ENCODE data around the gene MAN1C1. TPM values are rescaled to one million over a fixed set of nuclear protein-coding genes. Genes with fewer than 3 reads are reported as not detected.
A peak's percentile ranks its signal among the peaks of the same experiment; 100 is the strongest.

MAN1C1 gene
- total RNA-seq, 1 experiment from 2014 or later: 0.11 TPM

- no peak for TF ChIP-seq EZH2phosphoT487 (IDR thresholded peaks at IDR 0.05; ENCODE audit: borderline replicate concordance, low read length)
- TF ChIP-seq, protein P1, sequence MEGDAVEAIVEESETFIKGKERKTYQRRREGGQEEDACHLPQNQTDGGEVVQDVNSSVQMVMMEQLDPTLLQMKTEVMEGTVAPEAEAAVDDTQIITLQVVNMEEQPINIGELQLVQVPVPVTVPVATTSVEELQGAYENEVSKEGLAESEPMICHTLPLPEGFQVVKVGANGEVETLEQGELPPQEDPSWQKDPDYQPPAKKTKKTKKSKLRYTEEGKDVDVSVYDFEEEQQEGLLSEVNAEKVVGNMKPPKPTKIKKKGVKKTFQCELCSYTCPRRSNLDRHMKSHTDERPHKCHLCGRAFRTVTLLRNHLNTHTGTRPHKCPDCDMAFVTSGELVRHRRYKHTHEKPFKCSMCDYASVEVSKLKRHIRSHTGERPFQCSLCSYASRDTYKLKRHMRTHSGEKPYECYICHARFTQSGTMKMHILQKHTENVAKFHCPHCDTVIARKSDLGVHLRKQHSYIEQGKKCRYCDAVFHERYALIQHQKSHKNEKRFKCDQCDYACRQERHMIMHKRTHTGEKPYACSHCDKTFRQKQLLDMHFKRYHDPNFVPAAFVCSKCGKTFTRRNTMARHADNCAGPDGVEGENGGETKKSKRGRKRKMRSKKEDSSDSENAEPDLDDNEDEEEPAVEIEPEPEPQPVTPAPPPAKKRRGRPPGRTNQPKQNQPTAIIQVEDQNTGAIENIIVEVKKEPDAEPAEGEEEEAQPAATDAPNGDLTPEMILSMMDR (conservative IDR thresholded peaks at IDR 0.05; ENCODE audit: low read depth, low read length): no peak
- no peak for TF ChIP-seq EZH2 (IDR thresholded peaks at IDR 0.05; ENCODE audit: low read length, unreplicated experiment)
- H3K9me3 ChIP-seq (ENCODE audit: low read length): no peaks in the 10 kb centered on the region
- H3K9ac ChIP-seq (ENCODE audit: low read length): no peak overlapping the region
- DNase-seq (peak; percentile 22), ATAC-seq (no peak)
- H4K20me1 ChIP-seq (ENCODE audit: low read length): no peaks in the 10 kb centered on the region
- no peaks in the 10 kb centered on the region for H3F3A ChIP-seq (ENCODE audit: low read length, unreplicated experiment)
- no peaks in the 10 kb centered on the region for H3K27me3 ChIP-seq (ENCODE audit: low read length)
- H3K27ac ChIP-seq (ENCODE audit: low read length): no peak overlapping the region
- H3K4me3 ChIP-seq (ENCODE audit: low read length): no peak overlapping the region
- no peaks in the 10 kb centered on the region for H3K36me3 ChIP-seq (ENCODE audit: low read depth, low read length)
- H3K4me1 ChIP-seq (ENCODE audit: insufficient read depth, low read length): peaks cover 24% of the 10 kb centered on the region
- CTCF ChIA-PET: interaction anchor here (1.2 kb wide), 1 partner anchor 18 kb away, joined by 3 read pairs; no protein-coding TSS in a partner anchor
- no peaks in the 10 kb centered on the region for H3K9me2 ChIP-seq (replicated peaks; ENCODE audit: low read length)
- peak overlapping the region; percentile 26 for H3K4me2 ChIP-seq (ENCODE audit: low read length)
- no peaks in the 10 kb centered on the region for H3K79me2 ChIP-seq (ENCODE audit: low read length)
- POLR2A ChIA-PET (ENCODE audit: unreplicated experiment): no interaction called here
- 0 out of 2 replicates have a peak overlapping the region, but pooled peaks have one; percentile 24 for H2AFZ ChIP-seq (ENCODE audit: low read length)
- intact Hi-C loops (cut with micrococcal nuclease): no loop called here
- BruUV-seq (replicated peaks): no TSS peak
Measured at GRCh38 chr1:25573591-25573930, 43.0 kb upstream of the MAN1C1 start.

DNA sequence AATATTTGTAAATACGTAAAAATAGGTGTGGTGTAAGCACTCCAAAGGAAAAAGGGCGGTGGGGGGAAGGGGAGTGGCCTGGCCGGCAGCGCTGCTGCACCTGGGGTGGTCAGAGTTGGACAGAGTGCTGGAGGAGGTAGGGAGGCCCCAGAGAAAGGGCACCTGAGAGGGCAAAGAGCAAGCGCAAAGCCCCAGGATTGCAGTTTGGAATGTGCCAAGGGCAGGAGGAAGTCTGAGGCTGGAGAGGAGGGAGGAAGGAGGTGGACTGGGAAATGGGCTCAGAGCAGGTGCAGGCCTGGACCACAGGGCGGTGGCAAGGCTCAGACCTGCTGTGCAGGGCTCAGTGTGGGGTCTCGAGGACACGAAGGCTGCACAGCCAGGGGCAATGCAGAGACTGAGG, 42.6 kb upstream of the MAN1C1 start:
- no peak for ATAC-seq
- no peak for TF ChIP-seq EZH2phosphoT487 (IDR thresholded peaks at IDR 0.05; ENCODE audit: borderline replicate concordance, low read length)
- TF ChIP-seq EZH2 (IDR thresholded peaks at IDR 0.05; ENCODE audit: low read length, unreplicated experiment): no peak
- TF ChIP-seq, protein P1 (conservative IDR thresholded peaks at IDR 0.05; ENCODE audit: low read depth, low read length): no peak
- POLR2A ChIA-PET (ENCODE audit: unreplicated experiment): no interaction called here
- no peaks in the 10 kb centered on the region for H3F3A ChIP-seq (ENCODE audit: low read length, unreplicated experiment)
- no peaks in the 10 kb centered on the region for H3K9me2 ChIP-seq (replicated peaks; ENCODE audit: low read length)
- no peak for DNase-seq
- no TSS peak for BruUV-seq (replicated peaks)
- H3K27me3 ChIP-seq (ENCODE audit: low read length): no peaks in the 10 kb centered on the region
- H4K20me1 ChIP-seq (ENCODE audit: low read length): no peaks in the 10 kb centered on the region
- CTCF ChIA-PET: interaction anchor here (1.2 kb wide), 1 partner anchor 18 kb away, joined by 3 read pairs; no protein-coding TSS in a partner anchor
- H2AFZ ChIP-seq (ENCODE audit: low read length): no peak overlapping the region
- H3K4me2 ChIP-seq (ENCODE audit: low read length): no peak overlapping the region
- no peak overlapping the region for H3K9ac ChIP-seq (ENCODE audit: low read length)
- H3K36me3 ChIP-seq (ENCODE audit: low read depth, low read length): no peaks in the 10 kb centered on the region
- H3K4me1 ChIP-seq (ENCODE audit: insufficient read depth, low read length): peaks cover 20% of the 10 kb centered on the region
- no peaks in the 10 kb centered on the region for H3K79me2 ChIP-seq (ENCODE audit: low read length)
- intact Hi-C loops (cut with micrococcal nuclease): no loop called here
- no peak overlapping the region for H3K4me3 ChIP-seq (ENCODE audit: low read length)
- H3K9me3 ChIP-seq (ENCODE audit: low read length): no peaks in the 10 kb centered on the region
- H3K27ac ChIP-seq (ENCODE audit: low read length): no peak overlapping the region

DNA sequence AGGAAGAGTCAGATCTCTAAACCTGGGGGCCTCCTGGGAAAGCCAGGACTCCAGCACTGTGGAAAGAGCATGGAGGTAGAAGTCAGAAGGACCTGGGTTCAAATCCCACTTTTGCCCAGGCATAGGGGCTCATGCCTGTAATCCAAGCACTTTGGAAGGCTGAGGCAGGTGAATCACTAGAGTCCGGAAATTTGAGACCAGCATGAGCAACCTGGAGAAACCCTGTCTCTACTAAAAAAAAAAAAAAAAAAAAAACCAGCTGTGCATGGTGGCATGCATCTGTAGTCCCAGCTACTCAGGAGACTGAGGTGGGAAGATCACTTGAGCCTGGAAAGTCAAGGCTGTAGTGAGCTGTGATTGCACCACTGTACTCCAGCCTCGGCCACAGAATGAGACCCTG, 41.4 kb upstream of the MAN1C1 start:
- no peaks in the 10 kb centered on the region for H3F3A ChIP-seq (ENCODE audit: low read length, unreplicated experiment)
- no peaks in the 10 kb centered on the region for H3K79me2 ChIP-seq (ENCODE audit: low read length)
- no peak overlapping the region for H3K9ac ChIP-seq (ENCODE audit: low read length)
- no TSS peak for BruUV-seq (replicated peaks)
- no peak overlapping the region for H3K4me2 ChIP-seq (ENCODE audit: low read length)
- ATAC-seq (no peak), DNase-seq (peak; percentile 43)
- H3K27ac ChIP-seq (ENCODE audit: low read length): no peak overlapping the region
- H4K20me1 ChIP-seq (ENCODE audit: low read length): no peaks in the 10 kb centered on the region
- ChIA-PET CTCF (interaction anchor here (0.6 kb wide), 3 partner anchors 24 to 423 kb away, joined by 5 to 9 read pairs (median 7); partner anchors contain the start of gene PAFAH2), POLR2A (ENCODE audit: unreplicated experiment) (interaction anchor here (0.6 kb wide), 1 partner anchor 24 kb away, joined by 15 read pairs; no protein-coding TSS in a partner anchor)
- H3K9me2 ChIP-seq (replicated peaks; ENCODE audit: low read length): no peaks in the 10 kb centered on the region
- no peak overlapping the region for H3K4me3 ChIP-seq (ENCODE audit: low read length)
- H3K9me3 ChIP-seq (ENCODE audit: low read length): no peaks in the 10 kb centered on the region
- TF ChIP-seq EZH2phosphoT487 (IDR thresholded peaks at IDR 0.05; ENCODE audit: borderline replicate concordance, low read length) (no peak), EZH2 (IDR thresholded peaks at IDR 0.05; ENCODE audit: low read length, unreplicated experiment) (no peak)
- TF ChIP-seq, protein P1 (conservative IDR thresholded peaks at IDR 0.05; ENCODE audit: low read depth, low read length): no peak
- H3K4me1 ChIP-seq (ENCODE audit: insufficient read depth, low read length): peaks cover 8% of the 10 kb centered on the region; the same call in 1 of the 2 replicates
- intact Hi-C loops (cut with micrococcal nuclease): no loop called here
- H3K27me3 ChIP-seq (ENCODE audit: low read length): no peaks in the 10 kb centered on the region
- H2AFZ ChIP-seq (ENCODE audit: low read length): no peak overlapping the region
- H3K36me3 ChIP-seq (ENCODE audit: low read depth, low read length): no peaks in the 10 kb centered on the region
